HEK293 (cell line): ENCODE results near the gene WDR1.

ENCODE experiments used
- CTCF ChIA-PET: fragments of 350-600 bp; formaldehyde crosslinking; extraction: SDS; loops from one replicate; lab custom pipeline; 2021; ENCODE audit warnings: antibody characterized with exemption; lab: Yijun Ruan, JAX
- POLR2A ChIA-PET: fragments of 300-600 bp; formaldehyde crosslinking; extraction: SDS; loops from one replicate; lab custom pipeline; 2020; ENCODE audit warnings: antibody characterized with exemption, inconsistent platforms; lab: Yijun Ruan, JAX
- H3K27ac ChIP-seq: fragments of 200-500 bp; sonication (Bioruptor generic); 2 replicates; pipeline ENCODE4 v1.5.1; 2014; ENCODE audit warnings: low read depth, low read length, control low read depth, inconsistent platforms; ENCODE audit errors: extremely low read depth
- H3K36me3 ChIP-seq, 2 experiments: fragments of 200-500 bp in 1 of 2; sonication (Bioruptor generic) in 1 of 2; 1 replicate in 1 of 2; 2 replicates in 1 of 2; pipeline ENCODE4 v1.5.1; 2014 to 2017; ENCODE audit warnings: inconsistent platforms in 2 of 2, low read length in 2 of 2; ENCODE audit not compliant: control insufficient read depth in 2 of 2, insufficient read depth in 1 of 2
- H3K4me1 ChIP-seq: fragments of 200-500 bp; sonication (Bioruptor generic); 2 replicates; pipeline ENCODE4 v1.5.1; 2014; ENCODE audit warnings: mild to moderate bottlenecking, low read length, inconsistent platforms; ENCODE audit not compliant: control insufficient read depth, insufficient read depth
- H3K4me3 ChIP-seq: 2 replicates; pipeline ENCODE4 v1.5.1; 2011; ENCODE audit warnings: low read depth, mild to moderate bottlenecking, control low read depth, low read length, moderate library complexity
- H3K9me3 ChIP-seq: fragments of 200-500 bp; sonication (Bioruptor generic); 2 replicates; pipeline ENCODE4 v1.5.1; 2014; ENCODE audit warnings: low read depth, low read length, inconsistent platforms; ENCODE audit not compliant: control insufficient read depth, insufficient read depth
- FEZF1 ChIP-seq: fragments of 450-650 bp; formaldehyde crosslinking; IDR thresholded peaks from 2 replicates; pipeline ENCODE4 v1.5.1; 2016; ENCODE audit warnings: missing biosample characterization, missing genetic modification characterization
- HIC1 ChIP-seq: fragments of 450-650 bp; formaldehyde crosslinking; IDR thresholded peaks from 2 replicates; pipeline ENCODE4 v1.5.1; 2016; ENCODE audit warnings: missing biosample characterization, missing genetic modification characterization
- KLF16 ChIP-seq: fragments of 450-650 bp; formaldehyde crosslinking; IDR thresholded peaks from 2 replicates; pipeline ENCODE4 v1.5.1; 2017; ENCODE audit warnings: missing biosample characterization, missing genetic modification characterization
- PBX3 ChIP-seq: sonication (generic); formaldehyde crosslinking; IDR thresholded peaks from 2 replicates; pipeline ENCODE4 v1.8.1; 2022; ENCODE audit warnings: mild to moderate bottlenecking, moderate library complexity, missing genetic modification reagents
- YY1 ChIP-seq: fragments of 450-650 bp; formaldehyde crosslinking; IDR thresholded peaks from 2 replicates; pipeline ENCODE4 v1.5.1; 2018; ENCODE audit warnings: missing biosample characterization, missing genetic modification characterization
- ZBTB10 ChIP-seq: fragments of 450-650 bp; formaldehyde crosslinking; IDR thresholded peaks from 2 replicates; pipeline ENCODE4 v1.5.1; 2016; ENCODE audit warnings: missing biosample characterization, missing genetic modification characterization
- ZFP3 ChIP-seq: fragments of 450-650 bp; formaldehyde crosslinking; IDR thresholded peaks from 2 replicates; pipeline ENCODE4 v1.5.1; 2016; ENCODE audit warnings: low read depth, missing biosample characterization, missing genetic modification characterization
- ZNF121 ChIP-seq: fragments of 450-650 bp; formaldehyde crosslinking; IDR thresholded peaks from 2 replicates; pipeline ENCODE4 v1.5.1; 2016; ENCODE audit warnings: missing biosample characterization, missing genetic modification characterization
- ZNF280C ChIP-seq: fragments of 450-650 bp; formaldehyde crosslinking; IDR thresholded peaks from 2 replicates; pipeline ENCODE4 v1.5.1; 2016; ENCODE audit warnings: missing biosample characterization, missing genetic modification characterization
- ZNF341 ChIP-seq: fragments of 450-650 bp; formaldehyde crosslinking; IDR thresholded peaks from 2 replicates; pipeline ENCODE4; 2016; ENCODE audit warnings: low read depth, missing biosample characterization, missing genetic modification characterization
- ZNF473 ChIP-seq: fragments of 450-650 bp; formaldehyde crosslinking; IDR thresholded peaks from 2 replicates; pipeline ENCODE4 v1.5.1; 2017; ENCODE audit warnings: missing biosample characterization, missing genetic modification characterization
- ZNF610 ChIP-seq: fragments of 450-650 bp; formaldehyde crosslinking; IDR thresholded peaks from 2 replicates; pipeline ENCODE4 v1.5.1; 2016; ENCODE audit warnings: missing biosample characterization, missing genetic modification characterization, borderline replicate concordance
- ZNF837 ChIP-seq: fragments of 450-650 bp; formaldehyde crosslinking; IDR thresholded peaks from 2 replicates; pipeline ENCODE4 v1.5.1; 2016; ENCODE audit warnings: missing biosample characterization, missing genetic modification characterization
- ZXDB ChIP-seq: fragments of 450-650 bp; formaldehyde crosslinking; IDR thresholded peaks from 2 replicates; pipeline ENCODE4 v1.5.1; 2016; ENCODE audit warnings: missing biosample characterization, missing genetic modification characterization
- TF ChIP-seq, protein P1 (sequence below): fragments of 450-650 bp; formaldehyde crosslinking; IDR thresholded peaks from 2 replicates; pipeline ENCODE4 v1.5.1; 2016; ENCODE audit warnings: missing biosample characterization, missing genetic modification characterization
- TF ChIP-seq, protein P2 (sequence below): fragments of 450-650 bp; IDR thresholded peaks from 2 replicates; pipeline ENCODE4 v1.5.1; 2018; ENCODE audit warnings: missing biosample characterization, missing genetic modification characterization
- TF ChIP-seq, protein P3 (sequence below): fragments of 450-650 bp; formaldehyde crosslinking; conservative IDR thresholded peaks from 2 replicates; pipeline ENCODE4 v1.5.1; 2016; ENCODE audit warnings: low read depth, missing biosample characterization, missing genetic modification characterization

The WDR1 gene

DNA sequence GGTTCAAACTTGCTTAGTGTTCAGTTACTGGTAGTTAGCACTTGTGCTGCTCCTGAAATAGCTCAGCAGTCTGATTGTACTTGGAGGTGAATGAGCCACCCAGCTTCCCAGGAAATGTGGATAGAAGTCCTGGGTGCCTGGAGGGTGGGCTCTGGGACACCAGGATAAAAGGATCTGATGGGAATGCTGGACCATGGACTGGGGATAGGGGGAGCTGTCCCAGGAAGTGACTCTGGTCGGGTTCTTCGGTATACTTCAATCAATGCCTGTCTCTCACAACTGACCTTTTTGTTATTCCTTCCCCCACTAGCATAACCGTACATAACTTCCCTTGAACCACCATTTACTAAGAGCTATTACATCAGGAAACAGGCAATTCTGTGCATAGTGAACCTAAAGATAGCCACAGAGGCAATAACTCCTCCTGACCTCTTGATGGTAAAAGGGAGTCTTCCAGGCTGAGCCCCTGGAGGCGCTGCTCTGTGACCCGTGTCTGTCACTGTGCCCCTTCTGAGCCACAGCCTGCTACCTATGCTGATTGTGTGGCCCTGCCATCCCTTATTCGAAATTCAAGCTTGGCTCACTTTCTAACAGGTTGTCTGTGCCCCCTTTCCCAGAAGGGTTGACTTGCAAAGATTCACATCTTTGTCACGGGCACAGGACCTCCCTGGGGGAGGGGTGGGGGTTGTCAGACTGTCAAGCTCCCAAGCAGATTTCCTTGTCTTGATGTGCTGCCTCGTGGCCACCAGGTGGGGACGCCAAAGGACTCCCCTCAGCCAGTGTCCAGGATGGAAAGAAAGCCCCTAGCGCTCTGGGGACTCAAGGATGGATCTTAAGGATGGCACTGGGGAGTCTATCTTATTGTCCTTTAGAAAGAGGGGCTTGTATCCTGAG, 24.5 kb upstream of the WDR1 start (continued):
- no peak for TF ChIP-seq ZNF341
- no peak for TF ChIP-seq HIC1
- TF ChIP-seq ZBTB10, result no peak
- TF ChIP-seq, all 188 proteins: peak for 0

GRCh38 chr4:10139518-10139917, 22.9 kb upstream of the WDR1 start:
- Histone ChIP-seq H3K4me1 (no peaks in the 10 kb centered on the region), H3K36me3 (no peaks in the 10 kb centered on the region), H3K27ac (no peak overlapping the region), H3K9me3 (no peaks in the 10 kb centered on the region), H3K4me3 (no peak overlapping the region)
- ChIA-PET CTCF (no interaction called here), POLR2A (no interaction called here)
- TF ChIP-seq, protein P1, sequence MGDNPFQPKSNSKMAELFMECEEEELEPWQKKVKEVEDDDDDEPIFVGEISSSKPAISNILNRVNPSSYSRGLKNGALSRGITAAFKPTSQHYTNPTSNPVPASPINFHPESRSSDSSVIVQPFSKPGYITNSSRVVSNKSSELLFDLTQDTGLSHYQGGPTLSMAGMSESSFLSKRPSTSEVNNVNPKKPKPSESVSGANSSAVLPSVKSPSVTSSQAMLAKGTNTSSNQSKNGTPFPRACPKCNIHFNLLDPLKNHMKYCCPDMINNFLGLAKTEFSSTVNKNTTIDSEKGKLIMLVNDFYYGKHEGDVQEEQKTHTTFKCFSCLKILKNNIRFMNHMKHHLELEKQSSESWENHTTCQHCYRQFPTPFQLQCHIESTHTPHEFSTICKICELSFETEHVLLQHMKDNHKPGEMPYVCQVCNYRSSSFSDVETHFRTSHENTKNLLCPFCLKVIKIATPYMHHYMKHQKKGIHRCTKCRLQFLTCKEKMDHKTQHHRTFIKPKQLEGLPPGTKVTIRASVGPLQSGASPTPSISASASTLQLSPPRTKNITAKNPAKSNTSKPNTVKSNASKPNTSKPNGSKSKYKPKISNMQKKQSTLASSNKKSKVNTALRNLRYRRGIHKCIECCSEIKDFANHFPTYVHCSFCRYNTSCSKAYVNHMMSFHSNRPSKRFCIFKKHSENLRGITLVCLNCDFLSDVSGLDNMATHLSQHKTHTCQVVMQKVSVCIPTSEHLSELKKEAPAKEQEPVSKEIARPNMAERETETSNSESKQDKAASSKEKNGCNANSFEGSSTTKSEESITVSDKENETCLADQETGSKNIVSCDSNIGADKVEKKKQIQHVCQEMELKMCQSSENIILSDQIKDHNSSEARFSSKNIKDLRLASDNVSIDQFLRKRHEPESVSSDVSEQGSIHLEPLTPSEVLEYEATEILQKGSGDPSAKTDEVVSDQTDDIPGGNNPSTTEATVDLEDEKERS, result no peak
- no peak for TF ChIP-seq ZNF280C (tag by site-specific recombination)
- TF ChIP-seq ZFP3, result no peak
- TF ChIP-seq ZNF610, result no peak
- TF ChIP-seq ZNF473 (tag by site-specific recombination), result no peak
- TF ChIP-seq ZXDB (tag by site-specific recombination), result no peak
- no peak for TF ChIP-seq ZNF121 (tag by site-specific recombination)
- TF ChIP-seq, protein P2, sequence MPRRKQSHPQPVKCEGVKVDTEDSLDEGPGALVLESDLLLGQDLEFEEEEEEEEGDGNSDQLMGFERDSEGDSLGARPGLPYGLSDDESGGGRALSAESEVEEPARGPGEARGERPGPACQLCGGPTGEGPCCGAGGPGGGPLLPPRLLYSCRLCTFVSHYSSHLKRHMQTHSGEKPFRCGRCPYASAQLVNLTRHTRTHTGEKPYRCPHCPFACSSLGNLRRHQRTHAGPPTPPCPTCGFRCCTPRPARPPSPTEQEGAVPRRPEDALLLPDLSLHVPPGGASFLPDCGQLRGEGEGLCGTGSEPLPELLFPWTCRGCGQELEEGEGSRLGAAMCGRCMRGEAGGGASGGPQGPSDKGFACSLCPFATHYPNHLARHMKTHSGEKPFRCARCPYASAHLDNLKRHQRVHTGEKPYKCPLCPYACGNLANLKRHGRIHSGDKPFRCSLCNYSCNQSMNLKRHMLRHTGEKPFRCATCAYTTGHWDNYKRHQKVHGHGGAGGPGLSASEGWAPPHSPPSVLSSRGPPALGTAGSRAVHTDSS (tag by site-specific recombination), result no peak
- TF ChIP-seq KLF16, result no peak
- no peak for TF ChIP-seq PBX3
- TF ChIP-seq ZNF837 (tag by site-specific recombination), result no peak
- TF ChIP-seq YY1 (tag by site-specific recombination), result no peak
- TF ChIP-seq, protein P3, sequence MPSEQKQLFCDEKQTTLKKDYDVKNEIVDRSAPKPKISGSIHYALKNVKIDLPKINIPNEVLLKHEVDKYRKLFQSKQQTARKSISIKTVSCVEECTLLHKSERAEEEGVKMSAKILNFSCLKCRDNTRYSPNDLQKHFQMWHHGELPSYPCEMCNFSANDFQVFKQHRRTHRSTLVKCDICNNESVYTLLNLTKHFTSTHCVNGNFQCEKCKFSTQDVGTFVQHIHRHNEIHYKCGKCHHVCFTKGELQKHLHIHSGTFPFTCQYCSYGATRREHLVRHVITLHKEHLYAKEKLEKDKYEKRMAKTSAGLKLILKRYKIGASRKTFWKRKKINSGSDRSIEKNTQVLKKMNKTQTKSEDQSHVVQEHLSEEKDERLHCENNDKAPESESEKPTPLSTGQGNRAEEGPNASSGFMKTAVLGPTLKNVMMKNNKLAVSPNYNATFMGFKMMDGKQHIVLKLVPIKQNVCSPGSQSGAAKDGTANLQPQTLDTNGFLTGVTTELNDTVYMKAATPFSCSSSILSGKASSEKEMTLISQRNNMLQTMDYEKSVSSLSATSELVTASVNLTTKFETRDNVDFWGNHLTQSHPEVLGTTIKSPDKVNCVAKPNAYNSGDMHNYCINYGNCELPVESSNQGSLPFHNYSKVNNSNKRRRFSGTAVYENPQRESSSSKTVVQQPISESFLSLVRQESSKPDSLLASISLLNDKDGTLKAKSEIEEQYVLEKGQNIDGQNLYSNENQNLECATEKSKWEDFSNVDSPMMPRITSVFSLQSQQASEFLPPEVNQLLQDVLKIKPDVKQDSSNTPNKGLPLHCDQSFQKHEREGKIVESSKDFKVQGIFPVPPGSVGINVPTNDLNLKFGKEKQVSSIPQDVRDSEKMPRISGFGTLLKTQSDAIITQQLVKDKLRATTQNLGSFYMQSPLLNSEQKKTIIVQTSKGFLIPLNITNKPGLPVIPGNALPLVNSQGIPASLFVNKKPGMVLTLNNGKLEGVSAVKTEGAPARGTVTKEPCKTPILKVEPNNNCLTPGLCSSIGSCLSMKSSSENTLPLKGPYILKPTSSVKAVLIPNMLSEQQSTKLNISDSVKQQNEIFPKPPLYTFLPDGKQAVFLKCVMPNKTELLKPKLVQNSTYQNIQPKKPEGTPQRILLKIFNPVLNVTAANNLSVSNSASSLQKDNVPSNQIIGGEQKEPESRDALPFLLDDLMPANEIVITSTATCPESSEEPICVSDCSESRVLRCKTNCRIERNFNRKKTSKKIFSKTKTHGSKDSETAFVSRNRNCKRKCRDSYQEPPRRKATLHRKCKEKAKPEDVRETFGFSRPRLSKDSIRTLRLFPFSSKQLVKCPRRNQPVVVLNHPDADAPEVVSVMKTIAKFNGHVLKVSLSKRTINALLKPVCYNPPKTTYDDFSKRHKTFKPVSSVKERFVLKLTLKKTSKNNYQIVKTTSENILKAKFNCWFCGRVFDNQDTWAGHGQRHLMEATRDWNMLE (tag by site-specific recombination), result no peak
- no peak for TF ChIP-seq FEZF1 (tag by site-specific recombination)
